Fibroblast of pulmonary artery (primary cell): ENCODE measurements around the gene CAMK2D.
"Not testable (repeated sequence)": the region's sequence is repeated elsewhere in the genome, so short reads cannot be mapped to it uniquely, and the experiment has no call there.

Experiments used
- DNase-seq: peaks from one replicate; pipeline ENCODE4 v3.0.0-alpha.2; 2010; ENCODE audit warnings: low read depth
- H3K4me3 ChIP-seq: replicated peaks from 2 replicates; pipeline ENCODE4 v1.5.1; 2011; ENCODE audit warnings: low read depth, mild to moderate bottlenecking, control low read depth, low read length, moderate library complexity
- TF ChIP-seq, protein P1 (sequence below): IDR thresholded peaks from 2 replicates; pipeline ENCODE4 v1.5.1; 2011; ENCODE audit warnings: mild to moderate bottlenecking, control low read depth, low read length, inconsistent platforms; ENCODE audit errors: missing control alignments

CAMK2D gene

DNA sequence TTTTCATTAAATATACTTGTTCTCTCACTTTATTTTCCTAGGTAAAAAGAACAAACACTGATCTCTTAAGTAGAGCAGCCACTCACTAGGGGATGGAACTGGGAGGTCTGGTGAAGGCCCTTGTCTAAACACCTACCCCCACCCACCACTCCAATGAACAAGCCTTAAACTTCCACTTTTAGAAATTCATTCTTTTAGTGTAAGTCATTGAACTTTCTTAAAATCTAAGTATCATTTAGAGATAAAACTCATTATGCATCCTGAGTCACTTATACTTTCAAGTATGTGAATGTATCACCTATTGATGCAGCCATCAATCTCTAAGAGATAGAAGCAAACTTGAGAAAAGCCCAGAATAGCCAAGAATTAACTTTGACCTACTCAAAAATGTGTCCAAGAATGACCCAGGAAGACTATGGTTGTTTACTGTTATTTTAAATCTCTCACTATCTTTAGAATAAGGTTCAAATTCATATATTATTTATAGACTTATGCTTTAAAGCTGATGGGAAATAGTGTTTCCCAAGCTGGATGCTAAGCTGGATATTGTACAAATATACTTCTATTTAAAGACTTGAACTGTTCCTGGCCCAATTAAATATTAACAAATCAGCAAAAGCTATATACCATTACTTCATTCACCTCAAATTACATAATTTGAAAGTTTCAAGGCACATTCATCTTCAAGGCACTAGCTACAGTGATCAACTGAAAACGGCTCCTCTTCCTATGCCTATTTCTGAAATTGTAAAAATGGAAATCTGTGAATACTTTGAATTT, 49.5 kb downstream of the CAMK2D start:
- no peak for DNase-seq
- no peak overlapping the region for H3K4me3 ChIP-seq
- TF ChIP-seq, protein P1, sequence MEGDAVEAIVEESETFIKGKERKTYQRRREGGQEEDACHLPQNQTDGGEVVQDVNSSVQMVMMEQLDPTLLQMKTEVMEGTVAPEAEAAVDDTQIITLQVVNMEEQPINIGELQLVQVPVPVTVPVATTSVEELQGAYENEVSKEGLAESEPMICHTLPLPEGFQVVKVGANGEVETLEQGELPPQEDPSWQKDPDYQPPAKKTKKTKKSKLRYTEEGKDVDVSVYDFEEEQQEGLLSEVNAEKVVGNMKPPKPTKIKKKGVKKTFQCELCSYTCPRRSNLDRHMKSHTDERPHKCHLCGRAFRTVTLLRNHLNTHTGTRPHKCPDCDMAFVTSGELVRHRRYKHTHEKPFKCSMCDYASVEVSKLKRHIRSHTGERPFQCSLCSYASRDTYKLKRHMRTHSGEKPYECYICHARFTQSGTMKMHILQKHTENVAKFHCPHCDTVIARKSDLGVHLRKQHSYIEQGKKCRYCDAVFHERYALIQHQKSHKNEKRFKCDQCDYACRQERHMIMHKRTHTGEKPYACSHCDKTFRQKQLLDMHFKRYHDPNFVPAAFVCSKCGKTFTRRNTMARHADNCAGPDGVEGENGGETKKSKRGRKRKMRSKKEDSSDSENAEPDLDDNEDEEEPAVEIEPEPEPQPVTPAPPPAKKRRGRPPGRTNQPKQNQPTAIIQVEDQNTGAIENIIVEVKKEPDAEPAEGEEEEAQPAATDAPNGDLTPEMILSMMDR: no peak

DNA sequence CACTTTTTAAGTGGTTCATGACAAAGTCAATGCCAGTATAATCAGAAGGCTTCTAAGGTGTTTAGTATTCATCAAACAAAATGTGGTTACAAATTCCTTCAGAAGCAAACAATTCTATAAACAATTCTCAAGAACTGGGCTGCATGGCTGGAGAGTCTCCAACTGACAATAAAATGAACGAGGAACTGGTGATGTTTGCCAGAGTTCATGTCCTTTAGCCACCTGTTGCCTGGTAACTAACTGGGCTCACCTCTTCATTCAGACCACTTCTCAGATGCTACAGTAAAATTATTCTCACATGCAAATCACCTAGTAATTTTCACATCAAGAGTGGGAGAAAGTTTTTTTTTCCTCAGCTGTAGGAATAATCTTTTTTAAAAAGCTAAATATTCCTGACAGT, 53.3 kb downstream of the CAMK2D start:
- TF ChIP-seq, protein P1: no peak
- DNase-seq: no peak
- H3K4me3 ChIP-seq: no peak overlapping the region

DNA sequence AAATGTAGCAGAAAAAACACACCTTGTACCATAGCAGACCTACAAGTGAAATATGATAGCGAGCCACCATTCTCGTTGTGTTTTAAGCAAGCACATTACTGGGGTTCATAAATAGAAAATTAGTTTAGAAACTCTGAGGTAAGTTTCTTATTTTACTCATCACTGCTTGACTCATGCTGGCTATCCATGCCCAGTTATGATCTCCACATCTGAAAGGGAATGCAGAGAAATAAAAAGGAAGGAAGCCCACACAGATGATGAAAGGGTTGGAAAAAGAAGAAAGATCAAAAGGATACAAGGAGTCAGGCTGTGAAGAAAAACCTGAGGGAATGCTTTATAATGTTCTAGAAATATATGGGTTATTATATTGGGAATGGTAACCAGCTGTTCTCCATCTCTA, 54.5 kb downstream of the CAMK2D start:
- TF ChIP-seq, protein P1: no peak
- H3K4me3 ChIP-seq: no peak overlapping the region
- peak; percentile 29 for DNase-seq

DNA sequence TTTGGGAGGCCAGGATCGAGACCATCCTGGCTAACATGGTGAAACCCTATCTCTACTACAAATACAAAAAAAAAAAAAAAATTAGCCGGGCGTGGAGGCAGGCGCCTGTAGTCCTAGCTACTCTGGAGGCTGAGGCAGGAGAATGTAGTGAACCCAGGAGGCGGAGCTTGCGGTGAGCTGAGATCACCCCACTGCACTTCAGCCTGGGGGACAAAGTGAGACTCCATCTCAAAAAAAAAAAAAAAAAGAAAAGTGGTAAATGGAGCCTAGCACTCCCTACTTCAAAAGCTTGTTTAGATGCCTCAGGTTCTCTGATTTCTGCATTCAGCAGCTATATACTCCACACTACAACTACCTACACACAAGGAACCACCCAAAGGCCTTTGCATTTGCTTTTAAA, 56.4 kb downstream of the CAMK2D start:
- not testable (repeated sequence) for H3K4me3 ChIP-seq, DNase-seq

DNA sequence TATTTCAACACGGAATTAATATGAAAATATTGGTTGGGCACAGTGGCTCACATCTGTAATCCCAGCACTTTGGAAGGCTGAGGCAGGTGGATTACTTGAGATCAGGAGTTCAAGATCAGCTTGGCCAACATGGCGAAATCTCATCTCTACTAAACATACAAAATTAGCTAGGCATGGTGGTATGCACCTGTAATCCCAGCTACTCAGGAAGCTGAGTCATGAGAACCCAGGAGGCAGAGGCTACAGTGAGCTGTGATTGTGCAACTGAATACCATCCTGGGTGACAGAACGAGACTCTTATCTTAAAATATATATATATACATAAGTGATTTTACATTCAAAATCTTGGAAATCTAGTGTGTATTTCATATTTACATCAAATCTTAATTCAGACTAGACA, 58.9 kb downstream of the CAMK2D start:
- not testable (repeated sequence) for H3K4me3 ChIP-seq
- peak; percentile 51 for DNase-seq

DNA sequence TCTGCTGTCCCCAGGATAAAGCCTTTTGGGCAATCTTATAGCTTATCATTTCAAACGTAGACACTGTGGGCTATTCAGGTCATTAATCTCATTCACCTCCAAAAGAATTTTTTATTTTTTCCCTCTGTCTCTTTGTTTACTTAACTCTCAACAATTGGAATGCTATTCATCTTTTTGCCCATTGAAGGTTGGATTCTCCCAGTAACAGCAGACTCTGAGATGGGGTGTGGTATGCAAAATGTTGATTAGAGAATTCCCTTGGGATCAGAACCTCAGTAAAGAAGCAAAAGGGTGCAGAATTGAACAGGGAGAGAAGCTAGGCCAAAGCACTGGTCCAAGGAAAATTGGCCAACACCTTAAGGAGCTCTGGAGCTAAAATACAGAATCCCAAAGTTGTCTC, 60.4 kb downstream of the CAMK2D start:
- DNase-seq: no peak
- TF ChIP-seq, protein P1: no peak
- H3K4me3 ChIP-seq: no peak overlapping the region

DNA sequence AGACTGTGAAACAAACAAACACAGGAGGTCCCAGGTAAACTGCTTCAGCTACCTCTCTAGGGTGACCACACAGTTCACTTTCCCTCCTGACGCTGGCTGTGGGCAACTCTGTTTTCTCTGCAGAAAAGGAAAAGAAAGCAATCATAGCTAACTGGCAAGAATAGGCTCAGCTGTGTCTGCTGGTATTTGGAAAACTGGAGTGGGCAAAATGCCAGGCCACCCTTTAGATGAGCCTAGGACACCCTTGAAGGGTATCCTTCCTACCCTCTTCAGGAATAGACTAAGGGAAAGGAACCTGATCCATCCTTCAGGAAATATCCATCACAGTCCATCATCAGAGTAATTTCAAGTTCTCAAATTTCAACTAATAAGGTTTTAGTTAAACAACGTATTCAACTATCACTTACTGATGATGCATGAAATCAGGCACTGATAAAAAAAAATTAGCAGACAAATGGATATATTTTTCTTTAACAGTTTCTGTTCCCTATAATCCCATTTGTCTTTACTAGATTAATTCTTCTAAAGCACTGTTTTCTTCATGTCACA, 60.9 kb downstream of the CAMK2D start:
- DNase-seq: no peak
- TF ChIP-seq, protein P1: no peak
- no peak overlapping the region for H3K4me3 ChIP-seq

DNA sequence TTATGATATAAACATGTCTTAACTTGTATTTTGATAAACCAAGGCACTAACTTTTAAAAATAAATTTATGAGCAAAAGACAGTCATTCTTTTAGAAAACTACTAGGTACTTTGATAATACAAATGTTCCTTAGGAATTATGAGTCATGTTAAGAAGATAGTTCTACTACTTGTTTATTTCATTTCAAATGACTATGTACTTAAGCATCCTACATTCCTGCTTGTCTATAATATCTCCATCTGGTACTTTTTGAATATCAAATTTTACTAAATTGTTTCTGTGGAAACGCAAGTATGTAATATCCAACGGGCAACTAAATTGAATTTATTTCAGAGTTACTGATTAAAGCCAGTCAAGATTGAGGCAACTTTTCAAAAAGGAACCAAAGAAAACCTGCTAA, 61.8 kb downstream of the CAMK2D start:
- DNase-seq: no peak
- no peak overlapping the region for H3K4me3 ChIP-seq
- TF ChIP-seq, protein P1: no peak
